Endothelial cell (in vitro differentiated cells): Measurements from ENCODE around the gene S100A8. TPM values are rescaled to one million over a fixed set of nuclear protein-coding genes. Genes with fewer than 3 reads are reported as not detected.

Source experiments
- DNase-seq: peaks from one replicate; pipeline ENCODE4 v3.0.0; 2021; ENCODE audit warnings: low spot score
- H3K27ac Mint-ChIP-seq: one replicate; pipeline ENCODE4 v1.8.0; 2021; ENCODE audit warnings: mixed read lengths, inconsistent platforms; ENCODE audit not compliant: unreplicated experiment
- H3K27me3 Mint-ChIP-seq: one replicate; pipeline ENCODE4 v1.8.0; 2021; ENCODE audit warnings: mild to moderate bottlenecking, moderate library complexity, mixed read lengths, inconsistent platforms; ENCODE audit not compliant: unreplicated experiment
- H3K36me3 Mint-ChIP-seq: one replicate; pipeline ENCODE4 v1.8.0; 2021; ENCODE audit warnings: mild to moderate bottlenecking, low read depth, mixed read lengths, inconsistent platforms; ENCODE audit not compliant: unreplicated experiment
- H3K4me1 Mint-ChIP-seq: one replicate; pipeline ENCODE4 v1.8.0; 2021; ENCODE audit warnings: mild to moderate bottlenecking, mixed read lengths, inconsistent platforms; ENCODE audit not compliant: unreplicated experiment
- H3K4me3 Mint-ChIP-seq: one replicate; pipeline ENCODE4 v1.8.0; 2021; ENCODE audit warnings: mild to moderate bottlenecking, mixed read lengths, inconsistent platforms; ENCODE audit not compliant: unreplicated experiment
- H3K9me3 Mint-ChIP-seq: one replicate; pipeline ENCODE4 v1.8.0; 2021; ENCODE audit warnings: mixed read lengths, inconsistent platforms; ENCODE audit not compliant: unreplicated experiment
- CTCF ChIP-seq: fragments of 200-600 bp; sonication (generic); IDR thresholded peaks from one replicate; pipeline ENCODE4 v1.5.0; 2021; ENCODE audit warnings: antibody characterized with exemption; ENCODE audit not compliant: unreplicated experiment
- total RNA-seq: library from RNA; stranded (reverse); fragmentation: NEBNext Ultra II Directional; extraction: Animal tissue kit (Norgen Biotek cat#: 25700); gene quantifications from one replicate; pipeline ENCODE4 v1.2.1, GENCODE V29; 2021; ENCODE audit not compliant: unreplicated experiment

S100A8 gene
- total RNA-seq, 1 donor from 2014 or later: not detected

- H3K27me3 Mint-ChIP-seq: peaks cover 5% of the 10 kb centered on the region
Observed at GRCh38 chr1:153430166-153430553, 39.3 kb upstream of the S100A8 start.

GRCh38 chr1:153429266-153430165 lies 38.6 kb upstream of the S100A8 start:
- no peak for TF ChIP-seq CTCF
- Mint-ChIP-seq H3K36me3 (no peaks in the 10 kb centered on the region), H3K4me3 (no peak overlapping the region), H3K4me1 (peaks cover 19% of the 10 kb centered on the region), H3K27me3 (peaks cover 5% of the 10 kb centered on the region), H3K27ac (no peak overlapping the region), H3K9me3 (no peaks in the 10 kb centered on the region)
- DNase-seq: no peak

More at GRCh38 chr1:153430166-153430553, 39.3 kb upstream of the S100A8 start:
- no peak overlapping the region for H3K27ac Mint-ChIP-seq
- TF ChIP-seq CTCF: no peak
- no peak overlapping the region for H3K4me3 Mint-ChIP-seq
- H3K36me3 Mint-ChIP-seq: no peaks in the 10 kb centered on the region
- H3K9me3 Mint-ChIP-seq: no peaks in the 10 kb centered on the region
- DNase-seq: no peak
- H3K4me1 Mint-ChIP-seq: peaks cover 19% of the 10 kb centered on the region

DNA sequence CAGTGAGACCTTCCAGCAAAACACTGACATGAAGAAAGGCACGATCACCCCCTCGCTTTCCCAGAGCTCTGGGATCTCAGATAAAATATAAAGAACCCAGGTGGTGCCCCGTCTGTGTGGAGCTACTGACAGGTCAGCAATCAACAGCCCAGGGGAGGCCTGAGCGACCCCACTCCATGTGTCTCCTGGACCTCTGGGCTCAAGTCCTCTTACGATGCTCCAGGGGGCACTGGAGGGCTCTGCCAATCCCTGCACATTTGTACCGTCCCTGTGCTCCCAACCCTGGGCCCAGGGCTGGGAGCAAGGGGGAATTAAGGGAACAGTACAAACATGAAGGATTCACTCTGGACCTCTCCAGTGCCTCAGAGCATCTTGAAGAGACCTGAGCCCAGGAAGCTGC lies 37.9 kb upstream of the S100A8 start:
- DNase-seq: no peak
- Mint-ChIP-seq H3K4me3 (no peak overlapping the region), H3K4me1 (peaks cover 19% of the 10 kb centered on the region), H3K27ac (no peak overlapping the region), H3K27me3 (peaks cover 1% of the 10 kb centered on the region), H3K9me3 (no peaks in the 10 kb centered on the region), H3K36me3 (no peaks in the 10 kb centered on the region)
- no peak for TF ChIP-seq CTCF

DNA sequence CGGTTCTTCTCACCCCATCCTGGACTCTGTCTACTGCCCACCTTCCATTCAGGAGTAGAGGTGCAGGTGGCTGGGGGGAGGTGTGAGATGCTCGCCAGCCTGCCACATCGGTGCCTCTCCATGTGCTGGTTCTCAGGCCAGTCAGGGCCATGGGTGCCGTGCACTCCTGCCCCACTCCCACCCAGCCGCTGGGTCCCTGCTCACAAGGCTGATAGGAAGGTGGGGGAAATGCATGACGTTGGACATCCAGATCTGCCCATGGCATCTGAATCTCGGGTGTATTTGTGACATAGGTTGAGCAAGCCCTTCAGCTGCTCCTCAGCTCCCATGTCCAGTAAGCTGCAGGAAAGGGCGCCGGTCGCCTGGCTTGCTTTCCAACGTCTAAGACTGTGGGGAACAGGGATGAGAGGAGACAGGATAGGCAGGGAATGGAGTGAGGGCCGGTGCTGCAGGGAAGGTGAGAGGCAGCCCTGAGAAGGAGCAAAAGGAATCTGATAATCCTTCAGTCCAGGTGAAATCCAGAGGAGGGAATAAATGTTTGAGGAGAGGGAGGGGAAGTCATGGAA lies 37.3 kb upstream of the S100A8 start:
- TF ChIP-seq CTCF: no peak
- Mint-ChIP-seq H3K4me1 (peaks cover 19% of the 10 kb centered on the region), H3K27me3 (peaks cover 1% of the 10 kb centered on the region), H3K36me3 (no peaks in the 10 kb centered on the region), H3K9me3 (no peaks in the 10 kb centered on the region), H3K4me3 (no peak overlapping the region), H3K27ac (no peak overlapping the region)
- DNase-seq: no peak

DNA sequence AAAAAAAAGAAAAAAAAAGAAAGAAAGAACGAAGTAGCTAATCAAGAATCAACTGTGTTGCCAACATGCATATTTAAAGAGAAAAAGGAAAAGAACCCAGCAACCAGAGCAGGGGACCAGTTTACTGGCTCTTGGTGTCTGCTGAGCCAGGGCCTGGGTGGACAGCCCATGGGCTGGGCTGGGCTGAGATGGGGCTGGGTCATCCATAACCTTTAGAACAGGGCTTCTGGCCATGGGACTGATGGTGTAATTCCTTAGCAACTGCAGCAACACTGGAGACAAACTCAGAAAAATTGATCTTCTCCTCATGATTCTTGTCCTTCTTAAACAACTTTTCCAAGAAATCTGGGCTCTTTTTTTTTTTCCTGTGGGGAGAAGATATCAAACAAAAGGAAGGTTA lies 35.9 kb upstream of the S100A8 start:
- peaks cover 19% of the 10 kb centered on the region for H3K4me1 Mint-ChIP-seq
- no peak for TF ChIP-seq CTCF
- no peaks in the 10 kb centered on the region for H3K36me3 Mint-ChIP-seq
- H3K9me3 Mint-ChIP-seq: no peaks in the 10 kb centered on the region
- H3K27ac Mint-ChIP-seq: no peak overlapping the region
- peaks cover 1% of the 10 kb centered on the region for H3K27me3 Mint-ChIP-seq
- no peak for DNase-seq
- no peak overlapping the region for H3K4me3 Mint-ChIP-seq
